CD4-positive, alpha-beta T cell (primary cell): Measurements from ENCODE around the gene LASP1. TPM values are rescaled to one million over a fixed set of nuclear protein-coding genes. Genes with fewer than 3 reads are reported as not detected.

Source experiments
- ATAC-seq: fragments of 200-7000 bp; cut with Tn5 transposase; one replicate; pipeline ENCODE4 v1.10.0; 2022; ENCODE audit warnings: mild to moderate bottlenecking; ENCODE audit not compliant: poor library complexity
- CTCF ChIA-PET: fragments of 350-600 bp; sonication (Branson Sonifier 250); formaldehyde crosslinking; loops from one replicate; lab custom pipeline; 2021; ENCODE audit warnings: antibody characterized with exemption, inconsistent platforms; lab: Charles Lee
- POLR2A ChIA-PET: fragments of 350-600 bp; sonication (Branson Sonifier 250); formaldehyde crosslinking; loops from one replicate; lab custom pipeline; 2021; ENCODE audit warnings: antibody characterized with exemption, inconsistent platforms; lab: Charles Lee
- DNase-seq, 14 experiments: peaks; one replicate each; pipeline ENCODE4 v3.0.0-alpha.2; 2013 to 2020; ENCODE audit warnings: mixed read lengths in 2 of 14
- H3K27ac ChIP-seq, 2 donors: one replicate each; pipeline versions ENCODE4 v1.5.1 to v1.7.0; 2013; ENCODE audit warnings: low read length in 2 of 2, low read depth in 1 of 2, mild to moderate bottlenecking in 1 of 2
- H3K27me3 ChIP-seq, 2 experiments: 1 replicate in 1 of 2; 2 replicates in 1 of 2; pipeline versions ENCODE4 v1.6.1 to v1.7.0; 2013; ENCODE audit warnings: low read length in 2 of 2, control low read depth in 1 of 2, mild to moderate bottlenecking in 1 of 2, moderate library complexity in 1 of 2; ENCODE audit not compliant: insufficient read depth in 2 of 2, control insufficient read depth in 1 of 2
- H3K36me3 ChIP-seq: one replicate; pipeline ENCODE4 v1.6.1; 2013; ENCODE audit warnings: low read length, control low read depth; ENCODE audit not compliant: insufficient read depth
- H3K4me1 ChIP-seq: one replicate; pipeline ENCODE4 v1.6.1; 2013; ENCODE audit warnings: low read length, control low read depth; ENCODE audit not compliant: insufficient read depth
- H3K4me3 ChIP-seq: one replicate; pipeline ENCODE4 v1.5.1; 2013; ENCODE audit warnings: mild to moderate bottlenecking, low read length, moderate library complexity
- H3K9me3 ChIP-seq, 2 experiments: 1 replicate in 1 of 2; 2 replicates in 1 of 2; pipeline versions ENCODE4 v1.6.1 to v1.7.0; 2013; ENCODE audit warnings: low read length in 2 of 2, mild to moderate bottlenecking in 2 of 2, control low read depth in 1 of 2, moderate library complexity in 1 of 2; ENCODE audit not compliant: control insufficient read depth in 1 of 2, insufficient read depth in 1 of 2
- H3K27ac Mint-ChIP-seq: one replicate; pipeline ENCODE4 v1.8.0; 2020; ENCODE audit warnings: mixed read lengths
- H3K27me3 Mint-ChIP-seq: one replicate; pipeline ENCODE4 v1.8.0; 2021; ENCODE audit warnings: mixed read lengths
- H3K36me3 Mint-ChIP-seq: one replicate; pipeline ENCODE4 v1.8.0; 2021; ENCODE audit warnings: low read depth, mixed read lengths
- H3K4me1 Mint-ChIP-seq: one replicate; pipeline ENCODE4 v1.8.0; 2021; ENCODE audit warnings: low read depth, mixed read lengths
- H3K4me3 Mint-ChIP-seq: one replicate; pipeline ENCODE4 v1.8.0; 2020; ENCODE audit warnings: mild to moderate bottlenecking, mixed read lengths
- H3K9me3 Mint-ChIP-seq: one replicate; pipeline ENCODE4 v1.8.0; 2020; ENCODE audit warnings: mixed read lengths
- CTCF ChIP-seq: fragments of 200-600 bp; IDR thresholded peaks from one replicate; pipeline ENCODE4 v1.8.0; 2022; ENCODE audit warnings: antibody characterized with exemption, mild to moderate bottlenecking
- intact Hi-C, 2 experiments: fragments of 100-400 bp; cut with DNase I in 1 of 2; cut with micrococcal nuclease in 1 of 2; formaldehyde crosslinking; loops; one replicate each; pipeline versions ENCODE4 v1.15.1 to v1.9.0; 2023 to 2025; cut with DNase I, micrococcal nuclease
- total RNA-seq, 174 experiments: library from RNA in 2 of 174; stranded (reverse) in 2 of 174; gene quantifications; one replicate each; pipeline ENCODE4 v1.2.3 and lab custom pipeline; 2021 to 2026

LASP1 gene
- total RNA-seq, 2 experiments from 2014 or later = 50.1 to 50.5 TPM

GRCh38 chr17:38848939-38849605 lies 20.8 kb upstream of the LASP1 start:
- Histone ChIP-seq H3K4me3 (no peak overlapping the region), H3K27me3 (no peaks in the 10 kb centered on the region), H3K36me3 (peaks cover 61% of the 10 kb centered on the region), H3K9me3 (no peaks in the 10 kb centered on the region), H3K27ac (no peak overlapping the region), H3K4me1 (peaks cover 21% of the 10 kb centered on the region)
- ChIA-PET CTCF (interaction anchor here (0.6 kb wide), 1 partner anchor 120 kb away, joined by 3 read pairs; no protein-coding TSS in a partner anchor), POLR2A (interaction anchor here (0.9 kb wide), 1 partner anchor 20 kb away, joined by 7 read pairs; the partner anchor contains the start of gene LASP1)
- no peak for DNase-seq
- no peak overlapping the region for H3K4me3 Mint-ChIP-seq
- no peak for ATAC-seq
- no peak overlapping the region for H3K27ac Mint-ChIP-seq
- intact Hi-C loops = no loop called here
- no peaks in the 10 kb centered on the region for H3K9me3 Mint-ChIP-seq
- H3K27me3 Mint-ChIP-seq = no peaks in the 10 kb centered on the region
- peaks cover 67% of the 10 kb centered on the region for H3K36me3 Mint-ChIP-seq
- no peak for TF ChIP-seq CTCF
- H3K4me1 Mint-ChIP-seq = peaks cover 39% of the 10 kb centered on the region

GRCh38 chr17:38850374-38850773 lies 19.5 kb upstream of the LASP1 start:
- Mint-ChIP-seq H3K36me3 (peaks cover 67% of the 10 kb centered on the region), H3K4me3 (peak overlapping the region; percentile 46), H3K27me3 (no peaks in the 10 kb centered on the region), H3K4me1 (peaks cover 39% of the 10 kb centered on the region), H3K27ac (peak overlapping the region; percentile 96), H3K9me3 (no peaks in the 10 kb centered on the region)
- intact Hi-C loops = loop anchor here in 1 of 2 experiments (5.0 kb wide), 2 partner anchors 47 to 302 kb away; partner anchors contain the start of gene PLXDC1
- peaks cover 61% of the 10 kb centered on the region for H3K36me3 ChIP-seq
- H3K27me3 ChIP-seq = no peaks in the 10 kb centered on the region
- H3K4me3 ChIP-seq = no peak overlapping the region
- POLR2A ChIA-PET = interaction anchor here (1.2 kb wide), 1 partner anchor 25 kb away, joined by 3 read pairs; the partner anchor contains the start of gene CWC25
- H3K4me1 ChIP-seq = peaks cover 29% of the 10 kb centered on the region
- H3K27ac ChIP-seq = peak overlapping the region in 1 of 2 donors; percentile 20
- no peak for TF ChIP-seq CTCF
- DNase-seq = no peak
- CTCF ChIA-PET = interaction anchor here (1.4 kb wide), 1 partner anchor 19 kb away, joined by 4 read pairs; the partner anchor contains the start of gene LASP1
- H3K9me3 ChIP-seq = no peaks in the 10 kb centered on the region
- ATAC-seq = no peak

- intact Hi-C loops = loop anchor here in 1 of 2 experiments (5.0 kb wide), 2 partner anchors 46 to 301 kb away; partner anchors contain the start of gene PLXDC1
- CTCF ChIA-PET = interaction anchor here (1.1 kb wide), 1 partner anchor 20 kb away, joined by 3 read pairs; no protein-coding TSS in a partner anchor
- peaks cover 67% of the 10 kb centered on the region for H3K36me3 Mint-ChIP-seq
Measured at GRCh38 chr17:38851434-38851833, 18.4 kb upstream of the LASP1 start.

More at GRCh38 chr17:38851434-38851833, 18.4 kb upstream of the LASP1 start:
- Histone ChIP-seq H3K4me1 (peaks cover 29% of the 10 kb centered on the region), H3K9me3 (no peaks in the 10 kb centered on the region), H3K27ac (peak overlapping the region in 1 of 2 donors; percentile 86), H3K27me3 (no peaks in the 10 kb centered on the region), H3K36me3 (peaks cover 60% of the 10 kb centered on the region), H3K4me3 (peak overlapping the region; percentile 67)
- H3K9me3 Mint-ChIP-seq = no peaks in the 10 kb centered on the region
- POLR2A ChIA-PET = interaction anchor here (1.2 to 3.4 kb wide), 4 partner anchors 26 to 99 kb away, joined by 3 to 55 read pairs (median 18); partner anchors contain the start of genes CWC25 and PSMB3
- TF ChIP-seq CTCF = no peak
- no peak for DNase-seq
- H3K4me1 Mint-ChIP-seq = peaks cover 39% of the 10 kb centered on the region
- H3K27ac Mint-ChIP-seq = peak overlapping the region; percentile 96
- no peaks in the 10 kb centered on the region for H3K27me3 Mint-ChIP-seq
- ATAC-seq = no peak
- H3K4me3 Mint-ChIP-seq = peak overlapping the region; percentile 90
